ENCODE data around the gene HOXC6.
A peak's percentile ranks its signal among the peaks of the same experiment; 100 is the strongest.

Gene HOXC6

DNA sequence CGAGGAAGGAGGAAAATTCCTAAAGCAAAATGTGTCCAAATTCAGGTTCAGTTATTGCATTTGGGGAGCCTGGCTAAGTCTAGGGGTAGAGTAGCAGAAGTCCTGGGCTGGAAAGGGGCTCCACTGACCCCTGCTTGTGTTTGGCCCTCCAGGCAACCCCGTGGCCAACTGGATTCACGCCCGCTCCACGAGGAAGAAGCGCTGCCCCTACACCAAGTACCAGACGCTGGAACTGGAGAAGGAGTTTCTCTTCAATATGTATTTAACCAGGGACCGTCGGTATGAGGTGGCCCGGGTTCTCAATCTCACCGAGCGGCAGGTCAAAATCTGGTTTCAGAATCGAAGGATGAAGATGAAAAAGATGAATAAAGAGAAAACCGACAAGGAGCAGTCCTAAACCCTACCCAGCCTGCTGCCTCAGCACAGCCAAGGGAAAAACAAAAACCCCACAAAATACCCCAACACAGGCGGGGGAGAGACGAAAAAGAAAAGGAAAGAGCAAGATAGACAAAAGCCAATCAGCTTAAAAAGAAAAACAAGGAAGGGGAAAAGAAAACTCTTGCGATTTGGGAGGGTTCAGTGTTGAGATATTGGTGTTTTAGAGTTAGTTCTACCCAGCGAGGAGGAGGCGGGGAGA, 25.8 kb upstream of the HOXC6 start:
- no peak for DNase-seq (ENCODE audit: low read depth in 2 of 2)

DNA sequence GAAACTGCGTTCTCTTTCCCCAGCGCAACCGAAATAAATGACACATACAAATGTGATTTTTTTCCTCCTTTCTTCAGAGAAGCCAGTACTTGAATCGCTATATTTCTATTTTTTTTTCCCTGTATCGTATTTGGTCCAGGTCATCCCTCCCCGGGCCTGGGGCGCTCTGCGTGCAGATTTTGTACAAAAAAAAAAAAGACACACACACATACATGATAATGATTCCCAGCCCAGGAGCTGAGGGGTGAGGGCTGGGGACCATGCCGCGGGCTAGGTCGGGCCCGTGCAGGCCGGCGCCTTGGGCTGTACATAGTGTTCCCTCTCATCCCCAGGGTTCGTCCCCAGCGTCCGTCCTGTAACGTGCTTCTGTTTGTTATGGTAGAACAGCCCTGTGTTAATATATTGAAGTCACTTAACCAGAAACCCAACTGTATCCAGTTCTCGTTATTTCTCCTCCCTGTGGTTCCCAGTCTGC, 25.3 kb upstream of the HOXC6 start:
- DNase-seq (ENCODE audit: low read depth in 2 of 2) = no peak

DNA sequence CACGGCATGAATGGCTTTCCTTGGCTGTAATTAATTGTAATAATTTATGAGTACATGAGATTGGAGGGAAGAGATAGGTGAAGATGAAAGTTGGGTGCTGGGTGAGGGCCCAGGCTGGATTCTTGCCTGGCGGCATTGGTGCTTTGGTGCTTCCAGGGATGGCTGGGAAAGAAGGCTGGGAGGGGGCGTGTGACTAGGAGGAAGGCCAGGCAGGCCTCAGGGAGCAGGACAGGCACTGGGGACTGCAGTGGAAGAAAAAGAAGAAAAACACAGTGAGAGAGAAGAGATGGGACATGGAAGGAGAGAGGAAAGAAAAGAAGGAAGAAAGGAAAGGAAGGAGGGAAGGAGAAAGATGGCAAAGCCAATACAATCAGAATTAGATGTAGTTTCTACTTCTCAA, 24.6 kb upstream of the HOXC6 start:
- no peak for DNase-seq (ENCODE audit: low read depth in 2 of 2)

DNA sequence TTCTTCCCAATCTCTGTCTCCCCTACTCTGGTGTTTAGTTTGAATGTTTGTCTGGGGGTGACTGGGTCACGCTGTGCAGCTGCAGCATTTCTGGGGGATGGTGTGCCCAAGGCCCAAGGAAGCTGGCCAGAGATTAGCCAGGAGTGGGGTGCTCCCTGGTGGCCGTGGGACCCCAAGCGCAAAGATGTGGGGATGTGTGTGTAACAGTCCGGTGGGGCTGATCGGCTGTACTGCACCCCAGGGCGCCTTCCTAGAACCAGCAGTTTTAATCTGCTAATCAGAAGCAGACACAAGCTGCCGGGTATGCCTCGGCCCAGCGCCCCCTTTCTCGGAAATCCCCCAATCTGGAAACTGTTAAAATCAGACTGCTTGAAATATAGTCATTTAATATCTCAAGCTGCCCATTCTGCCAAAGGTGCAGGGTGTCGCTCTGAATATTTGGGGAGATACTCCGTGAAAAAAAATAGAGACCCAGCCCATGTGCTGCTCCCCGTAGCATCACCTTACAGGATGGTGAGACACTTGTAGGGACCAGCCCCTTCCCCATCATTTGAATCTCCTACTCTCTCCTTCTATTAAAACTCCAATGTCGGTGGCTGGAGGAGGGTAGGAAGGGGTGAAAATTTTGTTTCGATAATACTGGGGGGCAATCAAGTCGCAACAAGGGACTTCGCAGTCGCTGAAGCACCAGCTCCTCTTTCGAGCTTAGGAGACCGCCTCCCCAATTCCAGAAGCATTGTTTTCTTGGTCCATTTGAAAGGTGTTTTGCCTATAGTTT, 24.0 kb upstream of the HOXC6 start:
- DNase-seq (ENCODE audit: low read depth in 2 of 2) = no peak

DNA sequence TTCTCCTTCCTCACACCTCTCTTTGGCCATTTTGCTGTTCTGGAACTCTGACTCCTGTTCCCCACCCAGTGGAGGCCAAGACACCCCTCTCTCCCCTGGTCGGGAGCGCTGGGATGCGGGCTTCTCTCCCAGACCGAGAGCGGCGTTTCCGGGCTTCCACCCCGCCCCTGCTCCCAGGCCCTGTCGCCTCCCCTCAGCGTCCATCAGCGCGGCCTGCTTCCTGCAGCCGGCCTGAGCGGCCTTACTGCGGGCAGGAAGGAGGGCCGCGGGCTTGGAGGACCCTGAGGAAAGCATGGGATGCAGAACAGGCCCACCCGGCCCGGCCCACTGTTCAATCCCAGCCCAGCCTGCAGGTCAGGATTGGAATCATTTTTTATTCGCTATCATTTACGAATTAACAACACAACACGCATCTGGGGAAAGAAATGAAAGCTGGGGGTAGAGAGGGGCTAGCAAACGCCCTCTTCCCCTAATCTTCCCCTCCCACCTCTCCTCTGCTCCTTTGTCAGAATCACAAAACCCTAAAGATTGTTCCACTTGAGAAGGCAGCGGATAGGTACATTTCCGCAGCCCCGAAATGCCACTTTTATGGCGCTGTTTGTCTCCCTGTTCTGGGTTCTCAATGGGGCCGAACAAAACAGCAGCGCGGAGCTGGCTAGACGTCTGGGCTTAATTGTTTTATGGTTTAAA, 23.3 kb upstream of the HOXC6 start:
- no peak for DNase-seq (ENCODE audit: low read depth in 2 of 2)

DNA sequence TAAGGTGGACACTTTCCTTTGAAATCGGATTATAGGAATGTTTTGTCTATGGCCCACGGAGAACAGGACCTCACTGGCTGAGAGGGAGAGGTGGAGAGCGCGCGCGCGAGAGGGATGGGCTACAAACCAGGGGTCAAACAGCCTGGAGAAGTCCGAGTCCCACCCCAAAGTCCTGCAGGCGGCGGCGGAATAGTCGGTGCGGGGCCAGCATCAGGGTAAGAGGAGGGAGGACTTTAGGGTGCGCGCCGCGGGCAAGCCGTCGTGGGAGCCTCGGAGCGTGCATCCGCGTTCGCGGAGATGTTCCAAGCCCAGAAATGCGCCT, 22.7 kb upstream of the HOXC6 start:
- no peak for DNase-seq (ENCODE audit: low read depth in 2 of 2)

DNA sequence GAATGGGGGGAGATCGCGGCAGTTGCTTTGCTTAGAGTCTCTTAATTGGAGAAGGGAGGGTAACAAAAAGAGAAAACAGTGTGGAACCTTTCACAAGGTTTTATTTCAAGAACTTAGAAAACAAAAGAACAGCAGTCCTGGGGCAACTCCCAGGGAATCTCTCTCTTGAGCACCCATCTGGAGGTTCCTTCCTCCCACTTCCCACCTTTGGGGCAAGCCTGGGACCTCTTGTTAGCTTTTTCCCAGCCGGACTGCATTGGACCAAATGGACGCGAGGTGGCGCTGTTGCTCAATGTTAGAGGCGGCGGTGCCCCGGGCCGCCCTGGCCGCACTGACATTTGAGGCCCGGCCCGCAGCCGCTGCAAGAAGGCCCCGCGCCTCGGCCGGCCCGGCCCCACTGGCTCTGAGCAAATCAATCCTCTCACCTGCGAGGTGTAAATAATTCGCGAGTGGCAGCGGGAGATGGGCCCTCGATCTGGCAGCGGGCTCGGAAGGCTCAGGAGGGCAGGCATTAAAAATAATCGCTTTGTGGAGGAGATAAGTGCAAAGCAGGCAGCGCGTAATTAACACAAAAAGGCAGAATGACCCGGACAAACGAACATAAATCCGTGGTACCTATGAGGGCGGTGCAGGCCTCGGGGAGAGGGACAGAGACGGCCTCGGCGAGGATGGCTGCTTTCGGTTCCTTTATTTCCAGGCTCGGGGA, 22.2 kb upstream of the HOXC6 start:
- DNase-seq (ENCODE audit: low read depth in 2 of 2) = peak; percentile 72 to 81

DNA sequence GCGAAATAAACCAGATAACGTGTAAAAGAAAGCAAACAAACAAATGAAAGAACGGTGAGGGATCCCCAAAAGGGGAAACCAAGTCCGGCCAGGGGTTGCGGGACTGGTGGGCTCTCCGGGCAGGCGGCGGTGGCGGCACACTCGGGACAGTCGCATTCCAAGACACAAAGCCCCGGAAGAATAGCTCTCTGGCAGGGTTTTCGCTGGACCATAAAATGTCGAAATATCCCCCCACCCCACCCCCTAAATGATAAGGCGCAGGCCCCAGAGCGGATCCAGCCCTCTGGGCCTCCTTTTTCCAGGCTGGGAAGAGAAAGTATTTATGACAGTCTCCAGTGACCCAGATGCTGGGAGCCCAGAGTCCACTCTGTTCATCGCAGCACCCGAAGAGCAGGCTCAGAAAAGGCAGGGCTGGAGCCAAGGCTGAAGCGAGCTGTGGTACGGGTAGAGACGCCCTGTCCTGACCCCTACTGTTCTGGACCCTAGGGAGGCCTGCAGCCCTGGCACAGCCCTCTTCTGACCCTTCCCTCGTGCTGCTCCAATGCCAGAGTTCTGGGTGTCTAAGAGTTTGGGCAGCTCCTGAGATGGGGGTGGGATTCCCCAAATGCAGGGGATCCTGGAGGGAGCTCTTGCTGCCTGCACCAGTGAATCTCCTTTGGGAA, 21.6 kb upstream of the HOXC6 start:
- no peak for DNase-seq (ENCODE audit: low read depth in 2 of 2)

DNA sequence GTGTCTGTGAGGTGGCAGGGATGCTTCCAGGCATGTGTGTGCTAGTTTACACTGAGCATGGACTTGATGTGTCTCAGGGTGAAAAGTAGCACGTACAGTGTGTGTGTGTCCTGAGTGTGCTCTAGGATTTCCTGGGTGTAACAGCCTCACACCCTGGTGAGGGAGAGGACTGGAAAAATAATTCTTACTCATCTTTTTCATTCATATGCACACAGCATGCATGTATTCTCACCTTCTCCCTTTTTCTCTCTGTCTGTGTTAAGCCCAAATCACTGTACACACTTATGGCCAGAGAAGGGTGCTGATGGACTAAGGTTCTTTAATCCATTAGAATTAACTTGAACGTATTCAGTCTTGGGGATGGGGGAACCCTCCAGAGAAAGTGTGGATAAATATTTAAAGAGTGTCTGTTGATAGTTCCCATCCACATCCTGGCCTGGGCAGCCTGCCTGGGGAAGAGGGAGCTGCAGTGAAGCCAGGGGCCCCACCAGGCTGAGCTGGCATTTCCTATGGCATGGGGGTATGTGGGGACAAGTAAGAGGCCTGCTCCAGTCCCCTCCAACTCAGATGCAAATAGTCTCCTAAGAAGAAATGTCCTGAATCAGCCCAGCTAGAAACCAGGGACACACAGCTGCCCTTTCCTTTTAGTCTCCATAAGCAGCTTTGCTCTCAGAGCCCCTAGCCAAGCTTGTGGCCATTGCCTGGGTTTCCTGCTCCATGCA, 20.5 kb upstream of the HOXC6 start:
- DNase-seq (ENCODE audit: low read depth in 2 of 2) = no peak

DNA sequence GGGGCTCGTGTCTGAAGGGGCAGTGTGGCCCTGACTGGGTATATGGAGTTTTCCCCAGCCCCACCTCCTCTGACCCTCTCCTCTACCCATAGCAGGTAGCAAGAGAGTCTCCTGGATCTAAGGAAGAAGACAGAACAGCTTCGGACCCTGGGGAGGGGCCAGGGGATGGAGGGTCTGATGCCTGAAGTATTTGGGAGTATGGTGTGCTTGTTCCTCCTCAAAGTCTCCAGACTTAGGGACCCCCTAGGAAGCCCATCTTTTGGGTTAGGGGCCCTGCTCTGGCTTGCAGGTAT, 20.0 kb upstream of the HOXC6 start:
- no peak for DNase-seq (ENCODE audit: low read depth in 2 of 2)

DNA sequence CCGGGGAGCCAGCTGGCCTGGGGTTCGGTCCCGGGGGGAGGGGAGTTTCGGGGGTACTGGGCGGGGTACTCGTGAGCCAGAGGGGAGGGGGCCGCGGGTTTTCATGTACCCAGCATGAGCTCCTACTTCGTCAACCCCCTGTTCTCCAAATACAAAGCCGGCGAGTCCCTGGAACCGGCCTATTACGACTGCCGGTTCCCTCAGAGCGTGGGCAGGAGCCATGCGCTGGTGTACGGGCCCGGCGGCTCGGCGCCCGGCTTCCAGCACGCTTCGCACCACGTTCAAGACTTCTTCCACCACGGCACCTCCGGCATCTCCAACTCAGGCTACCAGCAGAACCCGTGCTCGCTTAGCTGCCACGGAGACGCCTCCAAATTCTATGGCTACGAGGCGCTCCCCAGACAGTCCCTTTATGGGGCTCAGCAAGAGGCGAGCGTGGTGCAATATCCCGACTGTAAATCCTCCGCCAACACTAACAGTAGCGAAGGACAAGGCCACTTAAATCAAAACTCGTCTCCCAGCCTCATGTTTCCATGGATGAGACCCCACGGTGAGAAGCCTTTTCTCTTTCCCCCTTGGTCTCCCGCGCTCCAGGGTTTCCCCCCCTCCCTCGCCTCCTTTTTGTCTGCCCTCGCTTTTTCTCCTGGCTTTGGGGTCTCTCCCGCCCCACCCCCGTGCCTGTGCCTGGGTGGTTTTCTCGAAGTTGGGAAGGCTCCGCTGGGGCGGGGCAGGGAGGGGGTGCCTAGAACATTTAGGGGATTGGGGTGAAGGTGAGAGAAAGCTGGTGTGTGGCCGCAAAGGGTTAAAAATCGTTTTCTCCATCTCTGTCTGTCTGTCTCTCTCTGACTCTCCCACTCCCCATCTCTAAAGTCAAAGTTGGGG, 18.8 kb upstream of the HOXC6 start:
- DNase-seq (ENCODE audit: low read depth in 2 of 2) = no peak

DNA sequence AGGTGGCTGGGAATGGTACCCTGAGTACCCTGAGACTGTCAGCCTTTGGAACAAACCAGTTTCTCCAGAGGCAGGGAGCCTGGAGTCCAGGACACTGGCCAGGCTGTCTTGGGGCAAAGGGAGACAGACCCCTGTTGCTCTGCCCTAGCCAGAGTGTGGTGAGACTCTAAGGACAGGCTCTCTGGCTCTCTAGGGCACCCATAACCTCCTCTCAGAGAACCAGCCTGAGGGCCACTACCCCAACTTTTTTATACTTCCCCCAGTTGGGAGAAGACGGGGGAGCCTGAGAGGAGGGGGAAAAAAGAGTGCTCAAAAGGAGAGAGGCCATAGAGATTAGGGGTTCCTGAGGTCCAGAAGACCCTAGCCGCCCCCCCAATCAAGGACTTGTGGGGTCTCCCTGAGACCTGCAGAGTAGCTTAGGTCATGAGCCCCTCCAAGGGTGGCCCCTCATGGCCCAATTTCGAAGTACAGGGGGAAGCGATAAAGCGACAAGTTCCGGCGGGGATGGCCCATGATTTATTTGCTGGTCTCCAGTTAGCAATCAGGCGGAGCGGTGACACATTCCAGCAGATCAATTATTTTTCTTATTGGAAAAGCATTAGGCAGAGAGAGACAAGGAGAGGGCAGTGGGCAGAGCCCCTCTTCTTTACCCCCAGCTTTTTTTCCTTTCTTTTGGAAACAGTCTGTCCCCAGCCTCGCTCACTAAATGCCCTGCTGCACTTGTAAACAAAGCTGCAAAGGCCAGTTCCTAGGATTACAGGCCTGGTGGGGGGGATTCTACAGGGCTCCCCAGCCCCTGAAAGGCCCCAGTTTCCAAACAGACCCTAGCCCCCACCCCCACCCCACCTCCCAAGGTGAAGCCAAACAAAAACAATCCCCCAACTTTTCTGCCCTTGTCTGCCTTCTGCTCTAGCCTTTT, 17.9 kb upstream of the HOXC6 start:
- no peak for DNase-seq (ENCODE audit: low read depth in 2 of 2)

DNA sequence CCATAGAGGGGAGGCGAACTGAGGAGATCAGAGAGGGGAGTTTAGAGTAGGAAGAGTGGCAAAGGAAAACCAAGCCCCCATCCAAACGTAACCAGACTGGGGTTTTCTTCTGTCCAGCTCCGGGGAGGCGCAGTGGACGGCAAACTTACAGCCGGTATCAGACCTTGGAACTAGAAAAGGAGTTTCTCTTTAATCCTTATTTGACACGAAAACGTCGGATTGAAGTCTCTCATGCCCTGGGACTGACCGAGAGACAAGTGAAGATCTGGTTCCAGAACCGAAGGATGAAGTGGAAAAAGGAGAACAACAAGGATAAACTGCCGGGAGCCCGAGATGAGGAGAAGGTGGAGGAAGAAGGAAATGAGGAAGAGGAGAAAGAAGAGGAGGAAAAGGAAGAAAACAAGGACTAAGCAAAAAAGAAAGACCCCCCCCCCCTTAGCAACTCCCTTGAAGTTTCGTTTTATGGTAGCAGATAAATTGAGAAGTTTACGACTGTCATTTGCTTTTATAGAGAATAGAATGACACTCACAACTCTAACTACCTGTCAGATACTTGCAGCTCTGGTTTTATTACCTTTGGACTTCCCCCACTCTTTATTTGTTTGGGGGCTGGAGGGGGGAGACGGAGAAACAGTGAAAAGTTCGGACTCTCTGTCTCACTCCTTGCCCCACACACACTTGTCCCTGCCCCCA, 17.1 kb upstream of the HOXC6 start:
- no peak for DNase-seq (ENCODE audit: low read depth in 2 of 2)

DNA sequence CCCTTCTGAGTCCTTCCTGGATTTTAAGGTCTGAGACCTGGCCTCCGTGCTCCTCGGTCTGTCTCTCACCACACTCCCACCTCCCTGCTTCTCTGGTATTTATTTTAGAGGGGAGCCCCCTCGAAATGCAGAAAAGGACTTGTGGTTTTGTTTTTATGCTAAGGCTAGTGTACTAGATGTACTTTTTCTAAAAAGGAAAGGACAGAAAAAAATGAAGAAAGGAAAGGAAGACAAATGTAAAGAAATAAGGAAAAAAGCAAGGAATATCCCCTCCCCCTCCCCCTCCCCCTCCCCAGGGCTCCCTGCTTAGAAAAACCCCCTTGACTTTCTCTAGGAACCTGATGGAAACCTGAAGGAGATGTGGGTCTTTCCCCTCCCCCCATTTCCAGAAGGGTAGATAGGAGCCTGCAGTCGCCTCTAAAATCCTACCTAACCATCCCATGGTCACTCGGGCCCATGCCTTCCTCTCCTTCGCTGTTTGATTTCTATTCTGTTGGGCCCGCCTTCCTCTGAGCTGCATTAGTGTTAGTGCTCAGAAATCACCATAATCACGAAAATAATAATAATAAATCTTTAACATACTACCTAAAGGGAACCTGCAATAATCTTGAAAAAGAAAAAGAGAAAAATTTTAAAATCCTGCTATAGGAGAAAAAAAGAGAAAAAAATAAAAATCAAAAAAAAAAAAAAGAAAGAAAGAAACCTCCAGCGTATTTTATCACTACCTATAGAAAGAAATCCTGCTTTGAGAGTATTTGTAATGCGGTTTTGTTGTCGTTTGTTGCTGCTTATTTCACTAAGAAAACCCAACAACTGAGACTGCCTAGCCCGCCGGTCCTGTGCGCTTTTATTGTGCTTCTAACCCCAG, 16.3 kb upstream of the HOXC6 start:
- no peak for DNase-seq (ENCODE audit: low read depth in 2 of 2)

DNA sequence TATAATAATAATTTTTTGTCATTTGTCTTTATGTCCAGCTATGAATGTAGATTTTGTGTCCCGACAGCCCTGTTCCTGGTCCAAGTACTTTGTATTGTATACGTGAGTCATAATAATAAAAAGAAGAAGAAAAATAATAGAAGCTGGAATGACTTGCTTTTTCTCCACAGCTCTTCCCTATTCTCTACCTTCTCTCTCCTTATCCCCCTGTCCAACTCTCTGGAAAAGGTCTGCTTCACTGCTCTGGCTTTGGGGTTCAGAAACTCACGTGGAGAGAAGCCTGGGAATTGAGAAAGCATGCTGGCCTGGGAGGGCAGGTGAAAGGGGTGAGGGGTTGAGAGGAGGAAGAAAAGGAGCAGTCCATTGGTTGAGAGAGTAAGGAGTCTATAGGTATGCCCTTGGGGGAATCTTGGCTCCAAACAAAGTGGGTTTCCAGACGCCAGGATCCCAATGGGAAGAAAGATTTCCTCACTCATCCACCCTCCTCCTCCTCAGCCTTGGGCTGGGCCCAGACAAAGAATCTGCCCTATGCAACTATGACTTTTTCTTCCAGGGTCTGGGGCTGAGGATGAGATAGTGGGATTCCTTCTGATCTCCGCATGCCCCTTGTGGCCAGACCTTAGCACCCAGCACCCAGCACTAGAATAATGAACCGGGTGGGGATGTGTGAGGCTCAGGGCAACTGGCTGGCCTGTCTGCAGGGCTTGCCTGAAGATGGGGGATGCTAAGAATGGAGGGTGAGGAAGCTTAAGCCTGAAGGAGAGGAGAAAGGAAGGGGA, 15.4 kb upstream of the HOXC6 start:
- DNase-seq (ENCODE audit: low read depth in 2 of 2) = no peak

DNA sequence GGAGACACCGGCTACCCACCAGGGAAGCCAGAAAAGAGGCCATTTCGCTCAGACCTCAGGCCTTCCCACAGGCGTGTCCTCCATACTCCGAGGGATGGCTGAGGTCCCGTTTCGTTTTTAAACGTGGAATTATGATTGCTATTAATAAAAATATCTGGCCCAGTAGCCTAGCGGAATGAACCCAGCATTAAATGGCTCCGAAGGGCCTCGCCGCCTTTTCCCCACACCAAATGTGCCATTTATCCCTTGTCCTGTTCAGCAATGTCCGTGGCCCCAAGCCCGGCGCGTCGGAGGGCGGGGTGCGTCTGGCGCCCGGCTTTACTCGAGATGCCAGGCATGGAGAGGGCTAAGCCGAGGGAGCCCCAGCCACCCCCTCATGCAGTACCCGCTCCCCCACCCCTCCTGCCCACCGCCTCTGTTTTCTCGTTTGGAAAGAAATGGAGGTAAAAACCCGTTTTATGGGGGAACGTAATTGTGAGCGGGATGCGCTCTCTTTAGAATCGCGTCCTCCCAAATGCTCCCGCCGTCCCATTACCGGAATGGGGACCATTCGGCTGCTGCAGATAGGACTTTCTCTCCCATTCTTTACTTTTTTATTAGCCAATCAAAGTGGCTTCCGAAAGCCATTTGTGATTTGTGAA, 13.7 kb upstream of the HOXC6 start:
- no peak for DNase-seq (ENCODE audit: low read depth in 2 of 2)
